Common myeloid progenitor, CD34-positive (primary cell): ENCODE results near the gene CYP3A7.
"Not testable (repeated sequence)": the region's sequence is repeated elsewhere in the genome, so short reads cannot be mapped to it uniquely, and the experiment has no call there.

Source experiments
- CTCF ChIA-PET: fragments of 350-600 bp; sonication (Branson Sonifier 250); formaldehyde crosslinking; loops from one replicate; lab custom pipeline; 2021; ENCODE audit warnings: antibody characterized with exemption; lab: Charles Lee
- POLR2A ChIA-PET: fragments of 350-600 bp; sonication (Branson Sonifier 250); formaldehyde crosslinking; loops from one replicate; lab custom pipeline; 2021; ENCODE audit warnings: antibody characterized with exemption; lab: Charles Lee
- DNase-seq, 3 donors: peaks; one replicate each; pipeline versions ENCODE4 v3.0.0 to v3.0.0-alpha.2; 2013
- H3K27ac ChIP-seq, 2 experiments: 1 replicate in 1 of 2; 2 replicates in 1 of 2; pipeline ENCODE4 v1.7.0; 2013; ENCODE audit warnings: inconsistent platforms in 2 of 2, low read length in 2 of 2, mild to moderate bottlenecking in 2 of 2, low read depth in 1 of 2, moderate library complexity in 1 of 2; ENCODE audit not compliant: severe bottlenecking in 2 of 2, insufficient read depth in 1 of 2, poor library complexity in 1 of 2
- H3K27me3 ChIP-seq, 5 experiments: replicated peaks in 2 of 5; 1 replicate in 3 of 5; 2 replicates in 2 of 5; pipeline versions ENCODE4 v1.6.1 to v1.7.0; 2013; ENCODE audit warnings: low read length in 4 of 5, mild to moderate bottlenecking in 2 of 5, moderate library complexity in 2 of 5, inconsistent platforms in 1 of 5; ENCODE audit not compliant: insufficient read depth in 5 of 5, control insufficient read depth in 4 of 5
- H3K36me3 ChIP-seq, 4 experiments: 1 replicate in 2 of 4; 2 replicates in 2 of 4; pipeline versions ENCODE4 v1.6.1 to v1.7.0; 2013; ENCODE audit warnings: low read length in 3 of 4, control low read depth in 1 of 4, mild to moderate bottlenecking in 1 of 4; ENCODE audit not compliant: control insufficient read depth in 4 of 4, insufficient read depth in 4 of 4
- H3K4me1 ChIP-seq, 4 experiments: 1 replicate in 3 of 4; 2 replicates in 1 of 4; pipeline versions ENCODE4 v1.6.1 to v1.7.1; 2013; ENCODE audit warnings: low read length in 3 of 4, mild to moderate bottlenecking in 3 of 4, control low read depth in 1 of 4, inconsistent platforms in 1 of 4, moderate library complexity in 1 of 4; ENCODE audit not compliant: control insufficient read depth in 4 of 4, insufficient read depth in 4 of 4; ENCODE audit errors: control extremely low read depth in 1 of 4
- H3K4me3 ChIP-seq, 7 experiments: 1 replicate in 4 of 7; 2 replicates in 3 of 7; pipeline versions ENCODE4 v1.5.1 to v1.7.0; 2013; ENCODE audit warnings: mild to moderate bottlenecking in 7 of 7, low read length in 6 of 7, moderate library complexity in 6 of 7, inconsistent platforms in 2 of 7, low read depth in 2 of 7, control low read depth in 1 of 7; ENCODE audit not compliant: insufficient read depth in 4 of 7, control insufficient read depth in 1 of 7; ENCODE audit errors: extremely low read depth in 1 of 7
- H3K9me3 ChIP-seq, 5 experiments: 1 replicate in 4 of 5; 2 replicates in 1 of 5; pipeline versions ENCODE4 v1.6.1 to v1.7.1; 2013; ENCODE audit warnings: low read length in 4 of 5, mild to moderate bottlenecking in 2 of 5, inconsistent platforms in 1 of 5, low read depth in 1 of 5, moderate library complexity in 1 of 5; ENCODE audit not compliant: control insufficient read depth in 4 of 5, insufficient read depth in 2 of 5; ENCODE audit errors: control extremely low read depth in 1 of 5
- WGBS: methylation state at CpG from one replicate; pipeline ENCODE4 v1.1.5; 2013; ENCODE audit not compliant: insufficient coverage; 5-methylcytosine and 5-hydroxymethylcytosine counted together

CYP3A7 gene

DNA sequence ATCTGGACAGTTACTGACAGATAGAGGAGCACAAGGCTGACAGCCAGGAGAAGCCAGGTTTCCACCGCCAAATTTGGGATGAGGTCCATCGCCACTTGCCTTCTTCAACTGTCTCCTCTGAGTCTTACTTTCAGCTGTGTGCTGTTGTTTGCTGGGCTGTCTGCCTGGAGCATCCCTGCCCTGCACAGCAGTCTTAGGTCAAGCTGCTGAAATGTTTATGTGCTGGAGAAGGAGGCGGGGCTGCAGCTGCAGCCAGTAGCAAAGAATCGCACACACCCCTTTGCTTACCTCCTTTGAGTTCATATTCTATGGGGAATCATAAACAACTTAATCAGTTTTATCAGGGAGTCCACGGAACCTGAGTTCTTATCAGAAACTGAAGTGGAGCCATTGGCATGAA lies 35.0 kb downstream of the CYP3A7 start:
- ChIA-PET CTCF (no interaction called here), POLR2A (no interaction called here)
- 100% methylated on average over 3 of the region's 5 CpGs for WGBS
- Histone ChIP-seq H3K4me3 (no peak overlapping the region), H3K27ac (no peak overlapping the region), H3K4me1 (no peaks in the 10 kb centered on the region), H3K27me3 (no peaks in the 10 kb centered on the region), H3K36me3 (no peaks in the 10 kb centered on the region), H3K9me3 (peaks cover 0 to 12% (median 2%) of the 10 kb centered on the region in 5 experiments)
- no peak for DNase-seq

DNA sequence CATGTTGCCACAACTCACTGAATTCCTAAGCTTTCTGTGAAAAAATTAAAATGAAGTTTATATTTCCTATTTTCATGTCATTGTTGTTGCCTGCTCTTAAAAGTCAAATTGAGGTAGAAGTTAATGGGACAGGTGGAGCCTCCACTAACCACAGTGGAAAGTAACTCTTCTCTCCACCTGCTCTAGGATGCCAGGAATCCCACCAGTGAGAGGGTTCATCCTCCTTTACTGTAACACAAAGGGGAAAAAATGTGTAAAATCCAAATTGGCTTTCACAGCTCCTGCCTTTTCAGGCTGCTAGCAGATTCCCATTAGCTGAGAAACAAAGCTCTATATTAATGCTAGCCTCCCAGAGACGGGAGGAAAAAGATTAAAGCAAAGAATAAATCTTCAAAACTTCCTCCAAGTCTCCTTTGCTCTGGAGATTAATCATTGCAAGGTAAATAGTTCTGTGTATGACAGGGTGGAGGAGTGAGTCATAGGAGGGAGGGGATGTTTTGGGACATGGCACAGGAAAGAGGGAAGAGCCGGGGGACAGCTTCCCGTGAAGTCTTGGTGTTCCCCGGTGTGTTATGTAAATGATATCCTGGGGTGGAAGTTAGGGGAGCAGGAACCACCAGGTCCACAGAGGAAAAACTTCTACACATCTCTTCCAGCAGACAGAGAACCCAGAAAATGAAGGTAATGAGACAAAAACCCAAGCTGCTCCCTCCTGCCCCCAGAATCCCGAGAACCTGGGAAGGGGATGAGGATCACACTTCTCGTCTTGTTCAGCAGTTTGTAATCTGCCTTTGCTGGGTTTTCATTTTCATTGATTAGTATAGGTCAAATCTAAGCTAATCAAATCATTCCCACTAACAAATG lies 35.9 kb downstream of the CYP3A7 start:
- H3K27ac ChIP-seq, H3K36me3 ChIP-seq, POLR2A ChIA-PET, DNase-seq, H3K27me3 ChIP-seq, H3K4me3 ChIP-seq, H3K9me3 ChIP-seq, CTCF ChIA-PET, H3K4me1 ChIP-seq: not testable (repeated sequence)
- 83% methylated on average over 1 of the region's 6 CpGs for WGBS

DNA sequence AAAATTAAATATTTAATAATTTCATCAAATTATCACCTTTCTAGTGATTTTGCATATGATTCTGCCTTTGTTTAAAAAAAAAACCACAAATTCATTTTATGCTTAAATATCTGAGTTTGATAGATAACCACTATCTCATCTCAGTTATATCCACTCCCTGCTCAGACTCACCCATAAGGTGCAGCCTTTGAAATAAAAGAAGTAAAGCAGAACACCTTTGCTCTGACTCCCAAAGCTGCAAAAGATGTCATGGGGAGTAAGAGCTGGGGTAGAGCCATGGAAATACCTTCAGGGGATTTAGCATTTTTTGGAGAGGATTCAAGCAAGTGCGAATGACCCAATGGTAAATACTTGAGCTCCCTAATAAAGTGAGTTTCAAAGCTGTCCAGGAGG lies 40.1 kb downstream of the CYP3A7 start:
- POLR2A ChIA-PET = no interaction called here
- no CpG with 5 or more reads among the region's 1 CpG for WGBS

DNA sequence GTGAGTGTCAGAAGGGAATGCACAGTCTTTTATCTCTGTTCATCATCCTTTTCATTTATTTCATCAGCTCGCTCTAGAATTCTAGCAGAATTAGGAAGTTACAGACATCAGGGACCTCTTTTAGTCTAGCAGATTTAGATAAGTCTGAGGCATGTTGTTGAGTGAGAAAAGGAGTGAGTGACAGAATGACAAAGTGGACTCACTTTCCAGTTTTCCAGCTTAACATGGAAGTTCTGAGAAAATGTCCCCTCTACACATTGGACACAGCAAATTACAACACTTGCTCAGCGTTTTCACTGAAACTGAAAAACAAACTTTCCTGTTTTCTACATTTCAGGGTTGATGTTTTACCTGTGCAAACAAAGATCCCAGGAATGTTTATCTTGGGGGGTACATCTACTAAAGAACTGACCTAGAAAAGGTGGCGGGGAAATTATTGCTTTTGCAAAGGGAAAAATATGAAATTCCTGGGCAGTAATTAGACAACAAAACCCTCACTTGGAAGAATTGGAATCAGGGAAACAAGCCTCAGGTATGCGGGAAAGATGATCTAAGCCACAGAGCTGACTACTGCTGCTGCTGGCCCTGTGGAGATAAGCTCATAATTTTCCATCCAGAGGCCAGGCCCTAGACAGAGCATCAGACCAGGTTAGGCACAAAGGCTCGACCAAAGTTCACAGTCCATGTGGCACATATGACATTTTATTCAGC lies 40.6 kb downstream of the CYP3A7 start:
- peaks cover 0 to 2% (median 0%) of the 10 kb centered on the region in 5 experiments for H3K9me3 ChIP-seq
- no peak for DNase-seq
- H3K27ac ChIP-seq = peak overlapping the region in 1 of 2 experiments; percentile 60
- H3K27me3 ChIP-seq = no peaks in the 10 kb centered on the region
- 91% methylated on average over 3 of the region's 5 CpGs for WGBS
- POLR2A ChIA-PET = no interaction called here
- H3K4me1 ChIP-seq = no peaks in the 10 kb centered on the region
- no peak overlapping the region for H3K4me3 ChIP-seq
- CTCF ChIA-PET = interaction anchor here (1.1 to 1.5 kb wide), 2 partner anchors 12 to 19 kb away, joined by 3 read pairs; no protein-coding TSS in a partner anchor
- no peaks in the 10 kb centered on the region for H3K36me3 ChIP-seq

More for the DNA sequence above, 40.1 kb downstream of the CYP3A7 start:
- H3K9me3 ChIP-seq = peaks cover 0 to 2% (median 0%) of the 10 kb centered on the region in 5 experiments
- H3K4me3 ChIP-seq = no peak overlapping the region
- no peaks in the 10 kb centered on the region for H3K27me3 ChIP-seq
- no peak overlapping the region for H3K27ac ChIP-seq
- DNase-seq = no peak
- H3K4me1 ChIP-seq = no peaks in the 10 kb centered on the region
- H3K36me3 ChIP-seq = no peaks in the 10 kb centered on the region
- CTCF ChIA-PET = interaction anchor here (1.5 kb wide), 1 partner anchor 13 kb away, joined by 3 read pairs; no protein-coding TSS in a partner anchor

DNA sequence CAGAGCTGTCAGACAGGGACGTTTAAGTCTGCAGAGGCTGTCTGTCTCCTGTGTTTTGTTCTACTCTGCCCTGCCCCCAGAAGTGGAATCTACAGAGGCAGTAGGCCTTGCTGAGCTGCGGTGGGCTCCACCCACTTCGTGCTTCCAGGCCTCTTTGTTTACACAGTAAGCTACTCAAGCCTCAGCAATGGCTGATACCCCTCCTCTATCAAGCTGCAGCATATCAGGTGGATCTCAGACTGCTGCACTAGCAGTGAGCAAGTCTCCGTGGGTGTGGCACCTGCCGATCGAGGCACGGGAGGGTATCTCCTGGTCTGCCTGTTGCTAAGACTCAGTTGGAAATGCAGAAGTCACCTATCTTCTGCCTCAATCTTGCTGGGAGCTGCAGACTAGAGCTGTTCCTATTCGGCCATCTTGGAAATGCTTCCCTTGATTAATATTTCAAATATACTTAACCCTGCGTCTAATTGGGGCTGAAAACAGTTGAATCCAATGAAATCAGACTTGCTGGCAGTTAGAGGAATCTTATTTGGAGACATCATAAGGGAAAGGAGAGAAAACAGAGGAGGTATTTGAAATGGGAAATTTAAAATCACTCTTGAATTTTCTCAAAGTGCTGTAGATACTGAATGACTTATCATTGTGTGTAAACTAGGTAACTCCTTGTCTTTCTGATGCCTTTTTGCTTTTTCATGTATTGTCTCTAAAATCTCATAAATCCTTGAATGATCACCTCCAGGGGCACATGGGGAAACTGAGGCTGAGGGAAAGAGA lies 41.4 kb downstream of the CYP3A7 start:
- Histone ChIP-seq H3K36me3 (no peaks in the 10 kb centered on the region), H3K9me3 (peaks cover 0 to 2% (median 0%) of the 10 kb centered on the region in 5 experiments), H3K4me1 (no peaks in the 10 kb centered on the region), H3K4me3 (no peak overlapping the region), H3K27me3 (no peaks in the 10 kb centered on the region), H3K27ac (peak overlapping the region in 1 of 2 experiments; percentile 60)
- ChIA-PET CTCF (interaction anchor here (1.1 kb wide), 1 partner anchor 18 kb away, joined by 3 read pairs; no protein-coding TSS in a partner anchor), POLR2A (no interaction called here)
- WGBS = 69% methylated on average over 7 of the region's 9 CpGs
- peak in 2 of 3 donors; percentile 10 to 51 for DNase-seq

DNA sequence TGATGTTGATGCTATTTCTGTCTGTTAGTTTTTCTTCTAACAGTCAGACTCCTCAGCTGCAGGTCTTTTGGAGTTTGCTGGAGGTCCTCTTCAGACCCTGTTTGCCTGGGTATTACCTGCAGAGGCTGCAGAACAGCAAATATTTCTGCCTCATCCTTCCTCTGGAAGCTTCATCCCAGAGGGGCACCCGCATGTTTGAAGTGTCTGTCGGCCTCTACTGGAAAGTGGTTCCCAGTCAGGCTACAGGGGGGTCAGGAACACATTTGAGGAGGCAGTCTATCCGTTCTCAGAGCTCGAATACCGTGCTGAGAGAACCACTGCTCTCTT lies 41.9 kb downstream of the CYP3A7 start:
- Histone ChIP-seq H3K27ac (no peak overlapping the region), H3K4me1 (no peaks in the 10 kb centered on the region), H3K27me3 (no peaks in the 10 kb centered on the region), H3K36me3 (no peaks in the 10 kb centered on the region), H3K4me3 (no peak overlapping the region), H3K9me3 (peaks cover 0 to 2% (median 0%) of the 10 kb centered on the region in 5 experiments)
- no peak for DNase-seq
- 89% methylated on average over 5 of the region's 5 CpGs for WGBS
- ChIA-PET CTCF (interaction anchor here (1.1 kb wide), 1 partner anchor 18 kb away, joined by 3 read pairs; no protein-coding TSS in a partner anchor), POLR2A (no interaction called here)
